HEK293T (cell line): ENCODE data around the gene AMBP.

ENCODE experiments used
- CTCF ChIA-PET: fragments of 350-600 bp; formaldehyde crosslinking; extraction: SDS; loops from one replicate; lab custom pipeline; 2021; ENCODE audit warnings: antibody characterized with exemption, inconsistent platforms; lab: Yijun Ruan, JAX
- POLR2A ChIA-PET: fragments of 350-600 bp; formaldehyde crosslinking; extraction: SDS; loops from one replicate; lab custom pipeline; 2020; ENCODE audit warnings: antibody characterized with exemption, inconsistent platforms; lab: Yijun Ruan, JAX
- DNase-seq: peaks from one replicate; pipeline ENCODE4 v3.0.0; 2012; ENCODE audit warnings: mixed read lengths; ENCODE audit errors: extremely low spot score
- ARNT ChIP-seq: fragments of 450-650 bp; IDR thresholded peaks from 2 replicates; pipeline ENCODE4 v1.6.1; 2017; ENCODE audit warnings: mild to moderate bottlenecking
- BHLHE40 ChIP-seq: fragments of 450-650 bp; IDR thresholded peaks from 2 replicates; pipeline ENCODE4 v1.6.1; 2016; ENCODE audit warnings: mild to moderate bottlenecking, moderate library complexity, borderline replicate concordance
- CTBP1 ChIP-seq: fragments of 450-650 bp; IDR thresholded peaks from 2 replicates; pipeline ENCODE4 v1.6.1; 2016; ENCODE audit warnings: borderline replicate concordance
- ELF4 ChIP-seq: fragments of 450-650 bp; IDR thresholded peaks from 2 replicates; pipeline ENCODE4 v1.6.1; 2017; ENCODE audit warnings: antibody characterized with exemption
- FOXA1 ChIP-seq: fragments of 450-650 bp; IDR thresholded peaks from 2 replicates; pipeline ENCODE4 v1.6.1; 2016; ENCODE audit warnings: mild to moderate bottlenecking
- FOXK2 ChIP-seq: fragments of 450-650 bp; IDR thresholded peaks from 2 replicates; pipeline ENCODE4 v1.6.1; 2016; ENCODE audit warnings: mild to moderate bottlenecking
- FOXM1 ChIP-seq: fragments of 450-650 bp; IDR thresholded peaks from 2 replicates; pipeline ENCODE4 v1.6.1; 2017; ENCODE audit warnings: mild to moderate bottlenecking, borderline replicate concordance
- HDGF ChIP-seq: fragments of 450-650 bp; IDR thresholded peaks from 2 replicates; pipeline ENCODE4 v1.6.1; 2017; ENCODE audit warnings: antibody characterized with exemption, borderline replicate concordance
- L3MBTL2 ChIP-seq: fragments of 450-650 bp; conservative IDR thresholded peaks from 2 replicates; pipeline ENCODE4 v1.6.1; 2016; ENCODE audit warnings: mild to moderate bottlenecking
- LEF1 ChIP-seq: fragments of 450-650 bp; IDR thresholded peaks from 2 replicates; pipeline ENCODE4 v1.6.1; 2017; ENCODE audit warnings: mild to moderate bottlenecking, borderline replicate concordance
- NFRKB ChIP-seq: fragments of 450-650 bp; IDR thresholded peaks from 2 replicates; pipeline ENCODE4 v1.6.1; 2016; ENCODE audit warnings: mild to moderate bottlenecking, moderate library complexity
- PKNOX1 ChIP-seq: fragments of 450-650 bp; IDR thresholded peaks from 2 replicates; pipeline ENCODE4 v1.6.1; 2016
- SP1 ChIP-seq: fragments of 450-650 bp; IDR thresholded peaks from 2 replicates; pipeline ENCODE4 v1.6.1; 2017
- SUZ12 ChIP-seq: fragments of 450-650 bp; IDR thresholded peaks from 2 replicates; pipeline ENCODE4 v1.6.1; 2016; ENCODE audit warnings: mild to moderate bottlenecking
- TARDBP ChIP-seq: fragments of 450-650 bp; IDR thresholded peaks from 2 replicates; pipeline ENCODE4 v1.6.1; 2016
- ZNF384 ChIP-seq: fragments of 450-650 bp; IDR thresholded peaks from 2 replicates; pipeline ENCODE4 v1.6.1; 2016

AMBP gene

GRCh38 chr9:114072184-114073140, 5.6 kb downstream of the AMBP start:
- no peak for DNase-seq
- CTCF ChIA-PET = no interaction called here
- TF ChIP-seq TARDBP = no peak
- TF ChIP-seq CTBP1 = no peak
- TF ChIP-seq FOXM1 = no peak
- TF ChIP-seq BHLHE40 = no peak
- TF ChIP-seq ELF4 = no peak
- TF ChIP-seq FOXA1 = no peak
- TF ChIP-seq ZNF384 = no peak
- TF ChIP-seq SP1 = no peak
- no peak for TF ChIP-seq HDGF
- no peak for TF ChIP-seq FOXK2
- TF ChIP-seq SUZ12 = no peak
- TF ChIP-seq L3MBTL2 = no peak
- TF ChIP-seq PKNOX1 = no peak
- TF ChIP-seq ARNT = no peak
- no peak for TF ChIP-seq LEF1
- TF ChIP-seq NFRKB = no peak
- POLR2A ChIA-PET = no interaction called here

- ChIA-PET POLR2A (no interaction called here), CTCF (interaction anchor here (0.5 kb wide), 1 partner anchor 232 kb away, joined by 4 read pairs; no protein-coding TSS in a partner anchor)
- DNase-seq = no peak
- no peak for TF ChIP-seq TARDBP
- TF ChIP-seq CTBP1 = no peak
- no peak for TF ChIP-seq L3MBTL2
- no peak for TF ChIP-seq NFRKB
- TF ChIP-seq HDGF = no peak
- TF ChIP-seq SP1 = no peak
- TF ChIP-seq BHLHE40 = no peak
- TF ChIP-seq FOXM1 = no peak
- TF ChIP-seq PKNOX1 = no peak
- no peak for TF ChIP-seq LEF1
- TF ChIP-seq FOXA1 = no peak
- TF ChIP-seq FOXK2 = no peak
- no peak for TF ChIP-seq ARNT
- TF ChIP-seq SUZ12 = no peak
- no peak for TF ChIP-seq ELF4
- TF ChIP-seq ZNF384 = no peak
These were observed 6.8 kb downstream of the AMBP start for GRCh38 chr9:114071197-114071795.

- no peak for DNase-seq
- CTCF ChIA-PET = no interaction called here
- POLR2A ChIA-PET = no interaction called here
- no peak for TF ChIP-seq ZNF384
- TF ChIP-seq SP1 = no peak
- TF ChIP-seq LEF1 = no peak
- TF ChIP-seq ELF4 = no peak
- TF ChIP-seq NFRKB = no peak
- no peak for TF ChIP-seq SUZ12
- no peak for TF ChIP-seq FOXA1
- no peak for TF ChIP-seq L3MBTL2
- TF ChIP-seq HDGF = no peak
- TF ChIP-seq FOXM1 = no peak
- TF ChIP-seq CTBP1 = no peak
- TF ChIP-seq ARNT = no peak
- TF ChIP-seq PKNOX1 = no peak
- no peak for TF ChIP-seq FOXK2
- no peak for TF ChIP-seq BHLHE40
These were observed 7.7 kb downstream of the AMBP start for GRCh38 chr9:114070188-114071103.

- CTCF ChIA-PET = no interaction called here
- no peak for DNase-seq
- POLR2A ChIA-PET = no interaction called here
- no peak for TF ChIP-seq SUZ12
- no peak for TF ChIP-seq LEF1
- TF ChIP-seq CTBP1 = no peak
- no peak for TF ChIP-seq TARDBP
- no peak for TF ChIP-seq ELF4
- no peak for TF ChIP-seq ARNT
- no peak for TF ChIP-seq SP1
- TF ChIP-seq PKNOX1 = no peak
- TF ChIP-seq L3MBTL2 = no peak
- TF ChIP-seq NFRKB = no peak
- TF ChIP-seq HDGF = no peak
- TF ChIP-seq ZNF384 = no peak
- TF ChIP-seq BHLHE40 = no peak
- TF ChIP-seq FOXM1 = no peak
- TF ChIP-seq FOXA1 = no peak
- no peak for TF ChIP-seq FOXK2
These were observed 8.5 kb downstream of the AMBP start for GRCh38 chr9:114069476-114070187.
